Choroid plexus epithelial cell (primary cell): ENCODE data around the gene RFTN1.

Experiments
- DNase-seq: peaks from one replicate; pipeline ENCODE4 v3.0.0-alpha.2; 2010; ENCODE audit warnings: low read depth
- H3K4me3 ChIP-seq: 2 replicates; pipeline ENCODE4 v1.5.1; 2011; ENCODE audit warnings: low read depth, mild to moderate bottlenecking, control low read depth, low read length, moderate library complexity
- CTCF ChIP-seq: conservative IDR thresholded peaks from 2 replicates; pipeline ENCODE4 v1.5.1; 2011; ENCODE audit warnings: low read depth, mild to moderate bottlenecking, control low read depth, inconsistent platforms, low read length, moderate library complexity

RFTN1 gene

GRCh38 chr3:16288664-16289063 lies 224.8 kb downstream of the RFTN1 start:
- no peak for TF ChIP-seq CTCF
- H3K4me3 ChIP-seq, result no peak overlapping the region
- no peak for DNase-seq

GRCh38 chr3:16286751-16287543 lies 226.6 kb downstream of the RFTN1 start:
- no peak for DNase-seq
- TF ChIP-seq CTCF, result no peak
- H3K4me3 ChIP-seq, result no peak overlapping the region

GRCh38 chr3:16286161-16286560 lies 227.3 kb downstream of the RFTN1 start:
- DNase-seq, result no peak
- no peak overlapping the region for H3K4me3 ChIP-seq
- TF ChIP-seq CTCF, result no peak

GRCh38 chr3:16284633-16285032 lies 228.9 kb downstream of the RFTN1 start:
- no peak overlapping the region for H3K4me3 ChIP-seq
- no peak for TF ChIP-seq CTCF
- DNase-seq, result no peak

DNA sequence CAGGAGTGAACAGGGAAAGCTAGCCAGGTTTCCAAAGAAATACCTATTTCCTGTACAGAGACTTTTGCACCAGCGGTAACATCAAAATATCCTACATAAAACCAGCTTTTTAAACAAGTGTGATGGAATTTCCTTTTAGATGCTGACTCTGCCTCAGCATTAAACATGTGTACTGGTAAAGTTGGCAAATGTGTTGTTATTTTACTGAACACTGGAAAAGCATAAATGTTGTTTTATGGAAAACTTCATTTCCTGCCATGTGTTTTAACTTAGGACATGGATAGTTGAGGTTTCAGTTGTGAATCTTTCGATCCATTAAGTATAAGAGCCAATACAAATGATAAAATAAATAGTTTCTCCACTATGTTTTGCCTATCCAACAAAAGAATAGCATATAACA lies 232.8 kb downstream of the RFTN1 start:
- no peak for TF ChIP-seq CTCF
- no peak for DNase-seq
- no peak overlapping the region for H3K4me3 ChIP-seq

- no peak for TF ChIP-seq CTCF
- no peak for DNase-seq
- no peak overlapping the region for H3K4me3 ChIP-seq
Measured at GRCh38 chr3:16279010-16279801, 234.3 kb downstream of the RFTN1 start.
